SU-DHL-6 (cell line): ENCODE measurements around the gene PKDREJ.

Source experiments
- EZH2phosphoT487 ChIP-seq: fragments of 200-600 bp; sonication (generic), shearing (Covaris generic); conservative IDR thresholded peaks from 2 replicates; pipeline ENCODE4 v1.6.1; 2018; ENCODE audit warnings: mild to moderate bottlenecking, antibody characterized with exemption, low read length, moderate library complexity, mixed read lengths
- TF ChIP-seq, protein P1 (sequence below): fragments of 200-600 bp; sonication (generic); IDR thresholded peaks from one replicate; pipeline ENCODE4 v1.5.1; 2017; ENCODE audit warnings: antibody characterized with exemption, mild to moderate bottlenecking, low read length, moderate library complexity; ENCODE audit not compliant: insufficient read depth, poor library complexity, severe bottlenecking

DNA sequence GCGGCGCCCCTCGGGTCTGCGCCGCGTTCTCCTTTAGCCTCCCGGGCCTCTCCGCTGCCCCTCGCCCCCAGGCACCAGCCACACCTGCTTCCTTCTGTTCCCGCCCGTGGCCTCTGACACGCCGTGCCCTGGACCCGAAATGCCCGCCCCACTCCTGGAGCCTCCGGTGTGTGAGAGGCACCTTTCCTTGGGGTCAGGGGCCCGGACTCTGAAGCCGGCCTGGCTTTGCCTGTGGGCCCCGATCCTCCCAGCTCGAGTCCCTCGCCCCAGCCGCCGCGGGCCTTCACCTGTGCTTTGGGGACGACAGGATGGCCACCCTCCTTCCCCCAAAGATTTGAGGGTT is 12.4 kb downstream of the PKDREJ start:
- TF ChIP-seq, protein P1, sequence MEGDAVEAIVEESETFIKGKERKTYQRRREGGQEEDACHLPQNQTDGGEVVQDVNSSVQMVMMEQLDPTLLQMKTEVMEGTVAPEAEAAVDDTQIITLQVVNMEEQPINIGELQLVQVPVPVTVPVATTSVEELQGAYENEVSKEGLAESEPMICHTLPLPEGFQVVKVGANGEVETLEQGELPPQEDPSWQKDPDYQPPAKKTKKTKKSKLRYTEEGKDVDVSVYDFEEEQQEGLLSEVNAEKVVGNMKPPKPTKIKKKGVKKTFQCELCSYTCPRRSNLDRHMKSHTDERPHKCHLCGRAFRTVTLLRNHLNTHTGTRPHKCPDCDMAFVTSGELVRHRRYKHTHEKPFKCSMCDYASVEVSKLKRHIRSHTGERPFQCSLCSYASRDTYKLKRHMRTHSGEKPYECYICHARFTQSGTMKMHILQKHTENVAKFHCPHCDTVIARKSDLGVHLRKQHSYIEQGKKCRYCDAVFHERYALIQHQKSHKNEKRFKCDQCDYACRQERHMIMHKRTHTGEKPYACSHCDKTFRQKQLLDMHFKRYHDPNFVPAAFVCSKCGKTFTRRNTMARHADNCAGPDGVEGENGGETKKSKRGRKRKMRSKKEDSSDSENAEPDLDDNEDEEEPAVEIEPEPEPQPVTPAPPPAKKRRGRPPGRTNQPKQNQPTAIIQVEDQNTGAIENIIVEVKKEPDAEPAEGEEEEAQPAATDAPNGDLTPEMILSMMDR = no peak
- no peak for TF ChIP-seq EZH2phosphoT487
